Activated T-cell treated with anti-CD3 and anti-CD28 coated beads for 48 hours (primary cell): ENCODE results near the gene GIT1.
"Not testable (repeated sequence)": the region's sequence is repeated elsewhere in the genome, so short reads cannot be mapped to it uniquely, and the experiment has no call there.

ENCODE experiments used
- DNase-seq: peaks from one replicate; pipeline ENCODE4 v3.0.0-alpha.2; 2020; ENCODE audit warnings: low read depth

GIT1 gene

GRCh38 chr17:29567554-29568330 is 21.7 kb downstream of the GIT1 start:
- DNase-seq = peak; percentile 77

GRCh38 chr17:29567304-29567553 is 22.2 kb downstream of the GIT1 start:
- no peak for DNase-seq

- DNase-seq = peak; percentile 71
These were observed 22.8 kb downstream of the GIT1 start, which contains the start of gene ABHD15 for GRCh38 chr17:29566473-29567303. Gene ABHD15 (minus strand): TSS chr17:29567037. CDS start chr17:29566966, 71 bp downstream.

- peak; percentile 59 for DNase-seq
These were observed 23.6 kb downstream of the GIT1 start for GRCh38 chr17:29565643-29566472.

GRCh38 chr17:29563816-29564215 is 25.6 kb downstream of the GIT1 start:
- DNase-seq = no peak

- no peak for DNase-seq
These were observed 26.8 kb downstream of the GIT1 start for GRCh38 chr17:29562615-29563014.

- DNase-seq = no peak
These were observed 27.6 kb downstream of the GIT1 start for GRCh38 chr17:29561554-29562517.

GRCh38 chr17:29560316-29560715 is 29.1 kb downstream of the GIT1 start:
- DNase-seq = no peak

GRCh38 chr17:29559640-29560039 is 29.8 kb downstream of the GIT1 start:
- DNase-seq = no peak

- DNase-seq = not testable (repeated sequence)
These were observed 31.3 kb downstream of the GIT1 start for GRCh38 chr17:29558139-29558538.

GRCh38 chr17:29557739-29558116 is 31.7 kb downstream of the GIT1 start:
- DNase-seq = no peak

GRCh38 chr17:29557085-29557738 is 32.2 kb downstream of the GIT1 start:
- DNase-seq = no peak

GRCh38 chr17:29555840-29556239 is 33.6 kb downstream of the GIT1 start:
- DNase-seq = no peak

GRCh38 chr17:29549177-29549923 is 40.1 kb downstream of the GIT1 start:
- DNase-seq = no peak

- DNase-seq = no peak
These were observed 42.6 kb downstream of the GIT1 start for GRCh38 chr17:29546830-29547229.

GRCh38 chr17:29546085-29546484 is 43.4 kb downstream of the GIT1 start:
- DNase-seq = no peak

GRCh38 chr17:29544066-29544465 is 45.4 kb downstream of the GIT1 start:
- no peak for DNase-seq

GRCh38 chr17:29533976-29534375 is 55.5 kb downstream of the GIT1 start:
- no peak for DNase-seq

- no peak for DNase-seq
These were observed 63.1 kb downstream of the GIT1 start for GRCh38 chr17:29526322-29526721.

GRCh38 chr17:29524692-29525091 is 64.8 kb downstream of the GIT1 start:
- DNase-seq = no peak
